Measurements from ENCODE around the gene WDR4. TPM values are rescaled to one million over a fixed set of nuclear protein-coding genes. Genes with fewer than 3 reads are reported as not detected.

The WDR4 gene
- total and polyA plus RNA-seq, 9 of the 15 experiments (the other 6 are each of a cell fraction or from before 2014, with no cell fraction given), result 5.4 to 95.4 (median 32.1) TPM

DNA sequence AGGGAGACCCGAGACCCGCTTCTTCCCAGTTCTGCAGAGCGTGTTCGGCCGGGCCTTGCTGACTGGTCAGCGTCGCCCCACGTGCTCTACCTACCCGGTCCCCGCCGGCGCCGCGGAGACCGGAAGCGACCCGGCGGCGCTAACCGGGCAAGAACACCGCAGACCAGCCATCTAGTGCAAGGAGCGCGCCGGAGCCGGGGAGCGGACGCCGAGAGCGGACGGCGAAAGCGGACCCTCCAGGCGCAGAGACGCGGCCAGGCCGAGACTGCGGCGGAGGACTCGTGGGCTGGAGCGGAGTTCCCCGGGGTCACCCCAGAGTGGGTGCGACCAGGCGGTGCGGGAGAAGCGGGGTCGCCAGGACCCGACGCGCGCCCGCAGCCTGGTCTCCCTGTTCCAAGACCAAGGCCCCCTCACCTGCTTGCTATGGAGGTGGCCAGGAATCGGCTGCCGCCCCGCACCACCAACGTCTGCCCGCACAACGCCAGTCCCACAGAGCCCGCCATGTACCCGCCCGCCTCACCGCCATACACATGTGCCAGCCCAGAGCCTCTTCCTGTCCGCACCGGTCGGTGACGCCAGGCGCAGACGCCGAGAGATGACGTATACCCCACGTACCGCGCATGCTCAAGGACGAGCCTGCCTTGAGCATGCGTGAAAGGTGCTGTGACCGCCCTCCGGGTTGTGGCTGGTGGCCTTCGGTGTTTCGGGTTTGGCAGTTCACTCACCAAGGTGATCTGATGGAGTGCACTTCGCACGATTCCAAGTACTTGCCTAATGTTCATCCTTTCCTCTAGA is at the start of gene WDR4 (continued):
- TF ChIP-seq POLR2B (IDR thresholded peaks at IDR 0.05; ENCODE audit: low read depth, partially characterized antibody) (peak; percentile 97), HMG20B (CRISPR knock-in tag; IDR thresholded peaks at IDR 0.05) (no peak), ZKSCAN8 (CRISPR knock-in tag; IDR thresholded peaks at IDR 0.05) (no peak), RBFOX2 (IDR thresholded peaks at IDR 0.05; ENCODE audit: low read depth, low read length) (peak; percentile 99), BDP1 (IDR thresholded peaks at IDR 0.05; ENCODE audit: insufficient read depth, insufficient read length) (no peak), KHSRP (IDR thresholded peaks at IDR 0.05) (peak; percentile 92), SMAD1 (IDR thresholded peaks at IDR 0.05; ENCODE audit: low read depth, low read length, partially characterized antibody) (peak; percentile 54), ZFP36 (IDR thresholded peaks at IDR 0.05; ENCODE audit: low read depth, low read length, partially characterized antibody) (no peak), ZBTB8A (IDR thresholded peaks at IDR 0.05; ENCODE audit: partially characterized antibody) (no peak)
- TF ChIP-seq, protein P1, sequence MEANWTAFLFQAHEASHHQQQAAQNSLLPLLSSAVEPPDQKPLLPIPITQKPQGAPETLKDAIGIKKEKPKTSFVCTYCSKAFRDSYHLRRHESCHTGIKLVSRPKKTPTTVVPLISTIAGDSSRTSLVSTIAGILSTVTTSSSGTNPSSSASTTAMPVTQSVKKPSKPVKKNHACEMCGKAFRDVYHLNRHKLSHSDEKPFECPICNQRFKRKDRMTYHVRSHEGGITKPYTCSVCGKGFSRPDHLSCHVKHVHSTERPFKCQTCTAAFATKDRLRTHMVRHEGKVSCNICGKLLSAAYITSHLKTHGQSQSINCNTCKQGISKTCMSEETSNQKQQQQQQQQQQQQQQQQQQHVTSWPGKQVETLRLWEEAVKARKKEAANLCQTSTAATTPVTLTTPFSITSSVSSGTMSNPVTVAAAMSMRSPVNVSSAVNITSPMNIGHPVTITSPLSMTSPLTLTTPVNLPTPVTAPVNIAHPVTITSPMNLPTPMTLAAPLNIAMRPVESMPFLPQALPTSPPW (CRISPR knock-in tag; IDR thresholded peaks at IDR 0.05), result no peak
- TF ChIP-seq, protein P2, sequence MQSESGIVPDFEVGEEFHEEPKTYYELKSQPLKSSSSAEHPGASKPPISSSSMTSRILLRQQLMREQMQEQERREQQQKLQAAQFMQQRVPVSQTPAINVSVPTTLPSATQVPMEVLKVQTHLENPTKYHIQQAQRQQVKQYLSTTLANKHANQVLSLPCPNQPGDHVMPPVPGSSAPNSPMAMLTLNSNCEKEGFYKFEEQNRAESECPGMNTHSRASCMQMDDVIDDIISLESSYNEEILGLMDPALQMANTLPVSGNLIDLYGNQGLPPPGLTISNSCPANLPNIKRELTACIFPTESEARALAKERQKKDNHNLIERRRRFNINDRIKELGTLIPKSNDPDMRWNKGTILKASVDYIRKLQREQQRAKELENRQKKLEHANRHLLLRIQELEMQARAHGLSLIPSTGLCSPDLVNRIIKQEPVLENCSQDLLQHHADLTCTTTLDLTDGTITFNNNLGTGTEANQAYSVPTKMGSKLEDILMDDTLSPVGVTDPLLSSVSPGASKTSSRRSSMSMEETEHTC (IDR thresholded peaks at IDR 0.05), result no peak
- TF ChIP-seq, protein P3, sequence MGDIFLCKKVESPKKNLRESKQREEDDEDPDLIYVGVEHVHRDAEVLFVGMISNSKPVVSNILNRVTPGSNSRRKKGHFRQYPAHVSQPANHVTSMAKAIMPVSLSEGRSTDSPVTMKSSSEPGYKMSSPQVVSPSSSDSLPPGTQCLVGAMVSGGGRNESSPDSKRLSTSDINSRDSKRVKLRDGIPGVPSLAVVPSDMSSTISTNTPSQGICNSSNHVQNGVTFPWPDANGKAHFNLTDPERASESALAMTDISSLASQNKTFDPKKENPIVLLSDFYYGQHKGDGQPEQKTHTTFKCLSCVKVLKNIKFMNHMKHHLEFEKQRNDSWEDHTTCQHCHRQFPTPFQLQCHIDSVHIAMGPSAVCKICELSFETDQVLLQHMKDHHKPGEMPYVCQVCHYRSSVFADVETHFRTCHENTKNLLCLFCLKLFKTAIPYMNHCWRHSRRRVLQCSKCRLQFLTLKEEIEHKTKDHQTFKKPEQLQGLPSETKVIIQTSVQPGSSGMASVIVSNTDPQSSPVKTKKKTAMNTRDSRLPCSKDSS (IDR thresholded peaks at IDR 0.05; ENCODE audit: low read depth, partially characterized antibody), result no peak
- TF ChIP-seq, protein P4, sequence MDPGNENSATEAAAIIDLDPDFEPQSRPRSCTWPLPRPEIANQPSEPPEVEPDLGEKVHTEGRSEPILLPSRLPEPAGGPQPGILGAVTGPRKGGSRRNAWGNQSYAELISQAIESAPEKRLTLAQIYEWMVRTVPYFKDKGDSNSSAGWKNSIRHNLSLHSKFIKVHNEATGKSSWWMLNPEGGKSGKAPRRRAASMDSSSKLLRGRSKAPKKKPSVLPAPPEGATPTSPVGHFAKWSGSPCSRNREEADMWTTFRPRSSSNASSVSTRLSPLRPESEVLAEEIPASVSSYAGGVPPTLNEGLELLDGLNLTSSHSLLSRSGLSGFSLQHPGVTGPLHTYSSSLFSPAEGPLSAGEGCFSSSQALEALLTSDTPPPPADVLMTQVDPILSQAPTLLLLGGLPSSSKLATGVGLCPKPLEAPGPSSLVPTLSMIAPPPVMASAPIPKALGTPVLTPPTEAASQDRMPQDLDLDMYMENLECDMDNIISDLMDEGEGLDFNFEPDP (CRISPR knock-in tag; IDR thresholded peaks at IDR 0.05), result 0 out of 2 replicates have a peak, but pooled peaks have one; percentile 13
